GM21825 (cell line): ENCODE results near the gene PLCB2.

ENCODE experiments used
- ATAC-seq: cut with Tn5 transposase; IDR thresholded peaks from one replicate; pipeline ENCODE4 v1.9.1; 2021; ENCODE audit warnings: mild to moderate bottlenecking, moderate library complexity; ENCODE audit not compliant: unreplicated experiment

The PLCB2 gene

GRCh38 chr15:40325700-40326099 is 18.0 kb upstream of the PLCB2 start:
- no peak for ATAC-seq

GRCh38 chr15:40325188-40325587 is 17.5 kb upstream of the PLCB2 start:
- ATAC-seq, result no peak

- peak; percentile 2 for ATAC-seq
Observed at GRCh38 chr15:40323953-40324937, 16.5 kb upstream of the PLCB2 start.

GRCh38 chr15:40323239-40323952 is 15.7 kb upstream of the PLCB2 start, which contains the start of gene INAFM2:
Gene INAFM2, plus strand, starts transcription at chr15:40323692. Its CDS starts 364 bp downstream, at chr15:40324056.
- peak; percentile 84 for ATAC-seq

GRCh38 chr15:40322531-40323238 is 14.9 kb upstream of the PLCB2 start:
- ATAC-seq, result no peak

GRCh38 chr15:40320931-40321371 is 13.2 kb upstream of the PLCB2 start:
- no peak for ATAC-seq

- ATAC-seq, result no peak
Observed at GRCh38 chr15:40320409-40320808, 12.7 kb upstream of the PLCB2 start.

- ATAC-seq, result no peak
Observed at GRCh38 chr15:40317580-40317979, 9.8 kb upstream of the PLCB2 start.

- no peak for ATAC-seq
Observed at GRCh38 chr15:40316931-40317330, 9.2 kb upstream of the PLCB2 start.

GRCh38 chr15:40314723-40315276 is 7.1 kb upstream of the PLCB2 start:
- no peak for ATAC-seq

- no peak for ATAC-seq
Observed at GRCh38 chr15:40313531-40314398, 6.0 kb upstream of the PLCB2 start.

GRCh38 chr15:40312370-40313158 is 4.8 kb upstream of the PLCB2 start:
- ATAC-seq, result no peak

- no peak for ATAC-seq
Observed at GRCh38 chr15:40310993-40311392, 3.3 kb upstream of the PLCB2 start.

- no peak for ATAC-seq
Observed at GRCh38 chr15:40310001-40310959, 2.5 kb upstream of the PLCB2 start.

- no peak for ATAC-seq
Observed at GRCh38 chr15:40309344-40309862, 1.7 kb upstream of the PLCB2 start.

GRCh38 chr15:40306908-40307307 is 827 bp downstream of the PLCB2 start:
- ATAC-seq, result no peak

- no peak for ATAC-seq
Observed at GRCh38 chr15:40306371-40306770, 1.4 kb downstream of the PLCB2 start.

GRCh38 chr15:40305281-40305680 is 2.5 kb downstream of the PLCB2 start:
- ATAC-seq, result no peak
